Breast epithelium (tissue), 3 donors: ENCODE measurements around the gene PILRB. TPM values are rescaled to one million over a fixed set of nuclear protein-coding genes. Genes with fewer than 3 reads are reported as not detected.

Source experiments
- total RNA-seq, 3 donors: library from RNA; depleted of rRNA; stranded (reverse); fragments of >200 nt; gene quantifications; one replicate each; pipeline ENCODE4 v1.1.0, GENCODE V29; 2016

Gene PILRB
- total RNA-seq, 3 donors from 2014 or later = 33.8 to 100.0 (median 75.4) TPM

Other genes with a start within 250 kb of the PILRB start
- 10 to 100 TPM; 31.5 to 35.0 (median 34.4) TPM for gene TAF6, start 238.8 kb upstream of the PILRB start, total RNA-seq
- 10 to 100 TPM in 2 of 3 donors, 1 to 10 TPM in 1; 7.2 to 11.8 (median 11.3) TPM for gene CNPY4, start 238.5 kb upstream of the PILRB start, total RNA-seq
- 1 to 10 TPM; 2.7 to 6.9 (median 4.5) TPM for gene MBLAC1, start 231.2 kb upstream of the PILRB start, total RNA-seq
- 100 to 1,000 TPM; 154 to 285 (median 207) TPM for gene LAMTOR4, start 209.2 kb upstream of the PILRB start, total RNA-seq
- gene TRAPPC14, start 199.4 kb upstream of the PILRB start, total RNA-seq = 10 to 100 TPM in 2 of 3 donors, 1 to 10 TPM in 1; 3.4 to 16.1 (median 12.6) TPM
- gene GAL3ST4, start 189.5 kb upstream of the PILRB start, total RNA-seq = 1 to 10 TPM in 2 of 3 donors, under 1 TPM in 1; 0.98 to 2.5 (median 1.9) TPM
- 1 to 10 TPM; 1.4 to 3.6 (median 3.4) TPM for gene GPC2, start 180.7 kb upstream of the PILRB start, total RNA-seq
- 1 to 10 TPM in 2 of 3 donors, under 1 TPM in 1; 0.80 to 3.3 (median 1.3) TPM for gene STAG3, start 180.2 kb upstream of the PILRB start, total RNA-seq
- gene PVRIG, start 138.2 kb upstream of the PILRB start, total RNA-seq = 1 to 10 TPM in 1 of 3 donors, under 1 TPM in 2; 0.32 to 1.2 (median 0.66) TPM
- gene SPDYE3, start 50.4 kb upstream of the PILRB start, total RNA-seq = not detected
- gene PILRA, start 15.4 kb downstream of the PILRB start, total RNA-seq = 1 to 10 TPM; 4.3 to 9.9 (median 7.9) TPM
- gene ZCWPW1, start 70.6 kb downstream of the PILRB start, total RNA-seq = 10 to 100 TPM in 1 of 3 donors, 1 to 10 TPM in 2; 3.9 to 12.6 (median 8.6) TPM
- gene MEPCE, start 71.7 kb downstream of the PILRB start, total RNA-seq = 10 to 100 TPM; 26.5 to 41.4 (median 40.6) TPM
- 10 to 100 TPM; 14.1 to 42.6 (median 32.6) TPM for gene PPP1R35, start 78.4 kb downstream of the PILRB start, total RNA-seq
- not detected for gene SPACDR, start 106.1 kb downstream of the PILRB start, total RNA-seq
- 10 to 100 TPM; 17.0 to 23.7 (median 19.7) TPM for gene TSC22D4, start 121.1 kb downstream of the PILRB start, total RNA-seq
- under 1 TPM; 0.48 to 0.66 (median 0.59) TPM for gene NYAP1, start 125.8 kb downstream of the PILRB start, total RNA-seq
- gene AGFG2, start 181.1 kb downstream of the PILRB start, total RNA-seq = 10 to 100 TPM; 12.2 to 24.7 (median 18.7) TPM
- gene SAP25, start 215.8 kb downstream of the PILRB start, total RNA-seq = 1 to 10 TPM in 1 of 3 donors, under 1 TPM in 2; 0.96 to 2.2 (median 0.98) TPM
- 10 to 100 TPM; 49.6 to 89.1 (median 88.1) TPM for gene LRCH4, start 228.0 kb downstream of the PILRB start, total RNA-seq
- under 1 TPM in 2 of 3 donors, not detected in 1; 0.59 to 0.98 TPM for gene FBXO24, start 228.2 kb downstream of the PILRB start, total RNA-seq
- gene PCOLCE, start 244.2 kb downstream of the PILRB start, total RNA-seq = 10 to 100 TPM; 33.1 to 61.8 (median 39.7) TPM